GM21825 (cell line): ENCODE measurements around the gene AVPR1B.
"Not testable (repeated sequence)": the region's sequence is repeated elsewhere in the genome, so short reads cannot be mapped to it uniquely, and the experiment has no call there.

Source experiments
- ATAC-seq: cut with Tn5 transposase; IDR thresholded peaks from one replicate; pipeline ENCODE4 v1.9.1; 2021; ENCODE audit warnings: mild to moderate bottlenecking, moderate library complexity; ENCODE audit not compliant: unreplicated experiment

The AVPR1B gene

DNA sequence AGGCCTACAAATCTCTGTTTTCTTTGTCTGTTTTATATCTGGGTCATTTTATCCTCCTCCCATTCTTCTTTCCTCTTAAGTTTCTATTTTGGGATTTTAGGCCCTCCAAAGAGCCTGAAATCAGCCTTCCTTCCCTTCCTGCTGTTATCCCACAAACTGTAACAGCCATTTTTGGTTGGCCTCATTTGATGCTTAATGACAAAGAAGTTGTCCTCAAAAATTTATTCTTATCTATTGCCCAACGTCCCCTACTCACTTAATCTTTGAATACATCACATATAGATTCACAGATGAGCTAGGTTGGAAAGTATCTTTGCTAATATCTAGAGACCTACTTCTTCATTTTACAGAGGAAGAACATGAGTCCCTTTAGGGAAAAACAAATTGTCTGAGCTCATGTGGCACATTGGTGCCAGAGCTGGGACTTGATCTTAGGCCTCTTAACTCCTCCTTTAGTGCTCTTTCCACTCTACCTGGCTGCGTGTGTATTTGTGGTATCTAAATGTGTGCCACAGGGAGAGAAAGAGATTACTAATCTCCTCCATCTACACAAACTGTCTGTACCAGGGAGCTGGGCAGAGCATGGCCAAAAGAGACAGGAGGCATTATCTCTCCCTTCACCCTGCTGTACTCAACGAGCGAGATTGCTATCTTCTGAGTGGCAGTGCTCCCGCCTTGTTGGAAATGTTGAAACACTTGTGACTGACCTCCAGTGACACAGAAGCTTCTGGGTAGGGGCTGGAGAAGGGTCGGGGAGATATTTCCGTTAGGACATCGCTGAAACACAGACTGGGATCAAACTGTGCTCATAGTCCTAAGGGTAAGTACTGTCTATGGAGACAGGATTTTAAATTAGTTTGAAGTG is 34.1 kb downstream of the AVPR1B start:
- no peak for ATAC-seq

DNA sequence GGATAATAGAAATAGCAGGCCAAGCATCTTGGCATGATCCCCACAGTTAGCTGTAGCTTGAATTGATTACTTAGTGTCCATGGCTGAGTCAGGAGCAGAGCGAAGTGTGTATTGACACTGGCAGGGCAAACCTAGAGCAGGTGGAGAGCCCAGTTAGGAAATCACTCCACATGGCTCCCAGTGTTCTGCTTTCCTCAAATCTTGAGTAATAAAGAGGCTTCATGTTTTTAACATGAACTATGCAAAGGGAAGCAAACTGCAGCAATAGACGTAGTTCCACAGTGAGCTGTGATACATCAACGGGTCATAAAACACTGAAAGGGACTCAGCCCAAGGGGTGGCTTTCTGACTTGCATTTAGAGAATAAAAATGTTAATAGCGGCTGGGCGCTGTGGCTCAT is 35.3 kb downstream of the AVPR1B start:
- ATAC-seq, result no peak

DNA sequence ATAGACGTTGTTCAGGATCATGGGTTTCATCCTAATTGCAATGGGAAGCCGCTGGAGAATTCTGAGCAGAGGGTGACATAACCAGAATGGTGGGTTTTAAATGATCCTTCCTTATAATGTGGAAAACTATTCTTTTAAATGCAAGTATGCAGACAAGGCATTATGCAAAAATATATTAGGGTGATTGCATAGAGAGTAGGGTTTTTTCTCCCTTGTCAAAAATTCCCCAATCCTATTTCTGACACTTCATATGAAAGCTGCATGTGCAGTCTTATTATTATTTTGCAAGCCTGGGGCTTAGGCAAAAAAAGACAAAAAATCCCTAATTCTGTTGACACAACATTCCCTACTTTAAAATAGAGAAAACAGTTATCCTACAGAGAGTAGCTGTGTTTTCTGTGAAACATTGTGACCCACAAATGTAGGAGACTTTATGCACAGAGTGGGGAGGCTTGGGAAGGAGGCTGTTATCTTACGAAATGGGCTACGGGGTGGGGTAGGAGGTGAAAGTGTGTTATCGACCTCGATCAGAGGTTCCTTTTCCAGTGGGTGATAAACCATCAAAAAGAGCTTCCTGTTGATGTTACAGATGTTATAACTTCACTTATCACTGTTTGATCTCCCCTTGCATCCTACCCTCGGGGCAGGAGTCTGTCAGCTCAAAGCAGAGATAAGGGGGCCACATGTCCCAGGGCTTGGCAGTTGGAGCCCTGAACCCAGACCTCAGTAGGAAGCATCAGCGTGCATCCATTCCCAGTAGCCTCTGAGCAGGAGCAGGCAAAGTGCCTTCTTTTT is 37.0 kb downstream of the AVPR1B start:
- ATAC-seq, result no peak

DNA sequence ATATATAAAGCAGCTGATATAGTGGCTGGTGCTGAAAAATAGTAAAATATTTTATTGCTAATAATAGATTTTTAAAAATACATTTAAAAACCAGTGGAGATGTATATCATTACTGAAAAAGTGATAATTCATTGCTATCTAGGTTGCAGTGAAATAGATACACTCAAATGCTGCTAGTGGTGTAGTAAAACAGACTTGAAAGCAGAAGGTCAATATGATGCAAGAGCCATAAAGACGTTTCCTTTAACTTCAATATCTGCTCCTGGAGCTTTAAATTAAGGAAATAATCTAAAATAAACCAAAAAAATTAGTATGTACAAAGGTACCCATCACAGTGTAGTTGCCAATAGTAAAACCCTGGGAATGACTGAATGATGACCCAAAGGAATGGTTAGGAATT is 38.1 kb downstream of the AVPR1B start:
- no peak for ATAC-seq

DNA sequence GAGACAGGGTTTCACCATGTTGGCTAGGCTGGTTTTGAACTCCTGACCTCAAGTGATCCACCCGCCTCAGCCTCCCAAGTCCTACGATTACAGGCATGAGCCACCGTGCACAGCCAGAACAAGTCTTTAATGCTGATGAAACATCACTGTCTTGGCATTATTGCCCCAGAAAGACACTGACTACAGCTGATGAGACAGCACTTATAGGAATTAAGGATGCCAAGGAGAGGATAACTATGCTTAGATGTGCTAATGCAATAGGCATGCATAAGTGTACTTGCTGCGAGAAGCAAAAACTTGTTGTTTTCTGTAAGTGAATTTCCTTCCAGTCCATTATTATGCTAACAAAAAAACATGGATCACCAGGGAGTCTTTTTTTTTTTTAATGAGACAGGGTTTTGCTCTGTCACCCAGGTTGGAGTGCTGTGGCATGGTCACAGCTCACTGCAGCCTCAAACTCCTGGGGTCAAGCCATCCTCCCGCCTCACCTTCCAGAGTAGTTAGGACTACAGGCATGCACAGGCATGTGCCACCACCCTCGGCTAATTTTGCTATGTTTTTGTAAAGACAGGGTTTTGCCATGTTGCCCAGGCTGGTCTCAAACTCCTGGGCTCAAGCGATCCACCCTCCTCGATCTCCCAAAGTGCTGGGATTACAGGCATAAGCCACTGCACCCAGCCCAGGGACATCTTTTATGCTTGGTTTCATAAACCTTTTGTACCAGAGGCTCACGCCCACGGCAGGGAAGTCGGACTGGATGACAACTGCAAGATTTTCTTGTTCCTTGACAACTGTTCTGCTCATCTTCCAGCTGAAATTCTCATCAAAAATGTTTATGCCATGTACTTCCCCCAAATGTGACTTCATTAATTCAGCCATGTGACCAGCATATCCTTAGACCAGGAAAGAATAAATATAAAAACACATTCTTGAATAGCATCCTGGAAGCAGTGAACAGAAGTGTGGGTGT is 41.1 kb downstream of the AVPR1B start:
- ATAC-seq, result no peak

DNA sequence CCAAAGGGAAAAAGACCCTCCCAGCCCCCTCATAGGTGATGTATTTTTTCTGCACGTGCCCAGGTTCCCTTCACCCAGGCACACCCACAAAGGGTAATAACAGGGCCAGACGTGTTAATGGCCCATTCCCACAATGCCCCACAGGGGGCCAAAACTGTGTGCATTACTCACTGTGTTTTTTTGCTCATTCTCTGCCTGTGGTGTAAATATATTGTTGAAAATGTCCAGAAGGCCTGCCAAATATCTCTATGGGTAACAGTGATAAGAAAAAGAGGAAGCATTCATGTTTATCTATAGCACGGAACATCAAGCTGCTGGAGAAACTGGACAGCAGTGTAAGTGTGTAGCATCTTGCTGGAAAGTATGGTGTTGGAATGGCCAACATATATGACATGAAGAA is 42.3 kb downstream of the AVPR1B start:
- ATAC-seq, result no peak

DNA sequence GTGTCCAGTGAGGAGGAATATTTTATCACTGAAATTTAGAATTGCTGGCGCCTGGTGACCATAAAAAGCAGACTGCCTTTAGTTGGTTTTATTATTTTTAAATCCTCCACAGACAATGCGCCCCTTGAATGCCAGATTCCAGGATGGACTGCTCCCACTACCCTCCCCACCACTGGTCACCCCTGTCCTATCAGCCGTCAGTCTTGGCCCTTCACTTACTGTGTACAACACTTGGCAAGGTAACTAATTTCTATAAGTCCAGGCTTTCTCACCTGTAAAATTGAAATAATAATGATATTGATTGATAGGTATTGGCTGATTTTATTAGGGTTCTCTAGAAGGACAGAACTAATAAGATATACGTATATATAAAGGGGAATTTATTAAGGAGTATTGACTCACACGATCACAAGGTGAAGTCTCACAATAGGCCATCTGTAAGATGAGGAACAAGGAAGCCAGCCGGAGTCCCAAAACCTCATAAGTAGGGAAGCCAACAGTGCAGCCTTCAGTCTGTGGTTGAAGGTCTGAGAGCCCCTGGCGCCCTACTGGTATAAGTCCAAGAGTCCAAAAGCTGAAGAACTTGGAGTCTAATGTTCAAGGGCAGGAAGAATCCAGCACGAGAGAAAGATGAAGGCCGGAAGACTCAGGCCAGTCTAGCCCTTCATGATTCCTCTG is 46.4 kb downstream of the AVPR1B start:
- no peak for ATAC-seq

DNA sequence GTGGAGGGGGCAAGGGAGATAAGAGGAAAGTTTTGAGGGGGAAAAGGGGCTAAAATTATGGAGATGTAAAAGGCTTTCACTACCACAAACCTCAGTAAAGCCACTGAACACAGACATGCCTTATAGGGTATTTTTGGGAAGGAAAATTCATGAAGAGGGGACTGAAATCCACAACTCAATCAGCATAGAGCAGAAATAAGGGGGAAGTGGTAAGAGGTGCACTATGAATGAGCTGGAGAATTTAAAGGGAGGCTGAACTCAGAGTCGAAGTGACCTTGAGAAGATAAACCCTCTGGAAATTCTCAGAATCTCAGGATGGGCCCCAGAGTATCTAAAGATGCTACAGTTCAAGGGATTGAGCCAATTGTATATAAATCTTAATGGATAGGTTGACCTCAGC is 48.9 kb downstream of the AVPR1B start:
- ATAC-seq, result no peak

DNA sequence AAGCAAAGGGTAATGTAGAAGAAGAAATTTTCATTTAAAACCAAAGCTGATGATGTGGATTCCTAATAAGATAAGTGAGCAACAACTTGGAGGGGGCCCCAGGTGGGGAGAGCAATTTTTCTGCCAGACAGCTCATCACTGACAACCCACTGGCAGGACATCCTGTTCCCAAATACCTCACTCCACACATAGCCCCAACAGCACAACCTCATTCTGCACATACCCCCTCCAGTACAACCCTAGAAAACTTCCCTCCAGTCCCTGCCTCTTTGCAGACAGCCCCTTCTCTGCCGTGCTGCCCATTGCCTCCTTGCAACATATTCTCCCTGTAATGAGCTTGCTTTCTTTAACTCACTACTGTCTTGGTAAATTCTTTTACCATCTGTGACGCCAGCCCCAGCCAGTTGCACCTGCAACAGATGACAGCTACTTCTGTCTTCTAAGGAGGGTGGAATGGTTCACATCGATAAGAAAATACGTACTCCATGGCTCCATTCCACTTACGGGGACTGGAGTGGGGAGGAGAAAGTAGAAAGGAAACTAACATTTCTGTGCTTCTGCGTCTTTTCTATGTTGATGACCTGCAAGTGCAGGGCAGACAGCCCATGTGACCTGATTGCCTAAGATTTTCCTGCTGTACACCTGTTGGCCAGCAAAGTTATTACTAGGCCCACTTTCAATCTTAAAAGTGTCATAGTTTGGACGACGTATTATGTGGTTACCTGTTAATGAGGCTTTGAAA is 49.5 kb downstream of the AVPR1B start:
- peak; percentile 58 for ATAC-seq

DNA sequence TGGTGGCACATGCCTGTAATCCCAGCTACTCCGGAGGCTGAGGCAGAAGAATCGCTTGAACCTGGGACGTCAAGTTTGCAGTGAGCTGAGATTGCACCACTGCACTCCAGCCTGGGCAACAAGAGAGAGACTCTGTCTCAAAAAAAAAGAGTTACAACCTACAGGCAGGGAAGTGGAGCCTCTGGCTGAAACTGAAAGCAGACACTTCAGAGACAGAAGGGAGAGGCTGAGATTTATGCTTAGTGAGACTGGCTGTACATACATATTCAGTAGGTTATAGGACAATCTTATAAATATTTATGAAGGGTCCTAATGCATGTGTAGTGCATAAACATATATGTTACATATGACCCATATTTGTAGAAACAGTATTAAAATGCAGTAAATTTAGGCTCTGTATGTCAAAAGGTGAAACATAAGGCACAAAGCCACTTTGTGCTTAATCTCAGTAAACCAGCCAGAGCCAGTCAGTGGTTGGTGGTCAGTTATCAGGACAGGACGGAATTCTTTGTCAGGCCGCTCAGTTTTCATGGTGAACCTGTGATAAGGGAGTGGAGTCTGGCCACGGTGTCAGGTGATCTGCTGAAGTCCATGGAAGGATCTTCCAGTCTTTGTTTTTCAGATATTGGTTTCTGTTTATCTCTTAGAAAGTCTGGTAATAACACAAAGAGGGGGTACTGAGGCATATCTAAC is 50.6 kb downstream of the AVPR1B start:
- ATAC-seq, result no peak

DNA sequence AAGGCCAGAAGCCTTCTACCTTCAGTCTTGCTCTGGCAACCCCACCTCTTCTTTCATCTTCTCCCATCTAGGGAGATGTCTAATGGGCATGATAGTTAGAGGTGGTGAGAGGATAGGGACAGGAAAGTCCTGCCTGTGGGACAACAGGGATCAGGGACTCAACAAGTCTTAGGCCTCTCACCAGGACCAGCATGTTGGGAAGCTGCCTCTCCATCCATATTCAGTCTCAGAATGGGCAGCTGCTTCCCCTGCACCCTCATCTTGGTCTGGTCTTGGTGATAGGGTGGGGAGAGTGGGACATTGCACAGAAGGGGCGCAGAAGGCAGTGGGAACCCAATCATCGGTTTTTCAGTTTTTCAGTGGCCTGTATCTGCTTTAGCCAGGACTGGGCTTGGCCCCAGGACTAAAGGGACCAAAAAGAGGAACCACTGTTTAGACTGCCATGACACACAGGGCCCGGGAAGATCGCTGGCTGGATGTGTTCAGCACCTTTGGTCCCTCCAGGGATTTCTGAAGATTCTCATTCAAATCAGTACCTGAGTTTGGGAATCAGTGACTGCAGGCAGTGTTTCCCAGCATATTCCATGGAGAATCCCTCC is 51.5 kb downstream of the AVPR1B start:
- ATAC-seq, result no peak

DNA sequence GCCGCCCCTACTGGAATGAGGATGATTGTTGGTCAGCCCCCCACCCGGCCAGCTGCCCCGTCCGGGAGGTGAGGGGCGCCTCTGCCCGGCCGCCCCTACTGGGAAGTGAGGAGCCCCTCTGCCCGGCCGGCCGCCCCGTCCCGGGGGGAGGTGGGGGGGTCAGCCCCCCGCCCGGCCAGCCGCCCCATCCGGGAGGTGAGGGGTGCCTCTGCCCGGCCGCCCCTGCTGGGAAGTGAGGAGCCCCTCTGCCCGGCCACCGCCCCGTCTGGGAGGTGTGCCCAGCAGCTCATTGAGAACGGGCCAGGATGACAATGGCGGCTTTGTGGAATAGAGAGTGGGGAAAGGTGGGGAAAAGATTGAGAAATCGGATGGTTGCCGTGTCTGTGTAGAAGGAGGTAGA is 52.7 kb downstream of the AVPR1B start:
- not testable (repeated sequence) for ATAC-seq

DNA sequence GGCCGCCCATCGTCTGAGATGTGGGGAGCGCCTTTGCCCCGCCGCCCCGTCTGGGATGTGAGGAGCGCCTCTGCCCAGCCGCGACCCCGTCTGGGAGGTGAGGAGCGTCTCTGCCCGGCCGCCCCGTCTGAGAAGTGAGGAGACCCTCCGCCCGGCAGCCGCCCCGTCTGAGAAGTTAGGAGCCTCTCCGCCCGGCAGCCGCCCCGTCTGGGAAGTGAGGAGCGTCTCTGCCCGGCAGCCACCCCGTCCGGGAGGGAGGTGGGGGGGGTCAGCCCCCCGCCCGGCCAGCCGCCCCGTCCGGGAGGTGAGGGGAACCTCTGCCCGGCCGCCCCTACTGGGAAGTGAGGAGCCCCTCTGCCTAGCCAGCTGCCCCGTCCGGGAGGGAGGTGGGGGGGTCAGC is 53.2 kb downstream of the AVPR1B start:
- not testable (repeated sequence) for ATAC-seq

DNA sequence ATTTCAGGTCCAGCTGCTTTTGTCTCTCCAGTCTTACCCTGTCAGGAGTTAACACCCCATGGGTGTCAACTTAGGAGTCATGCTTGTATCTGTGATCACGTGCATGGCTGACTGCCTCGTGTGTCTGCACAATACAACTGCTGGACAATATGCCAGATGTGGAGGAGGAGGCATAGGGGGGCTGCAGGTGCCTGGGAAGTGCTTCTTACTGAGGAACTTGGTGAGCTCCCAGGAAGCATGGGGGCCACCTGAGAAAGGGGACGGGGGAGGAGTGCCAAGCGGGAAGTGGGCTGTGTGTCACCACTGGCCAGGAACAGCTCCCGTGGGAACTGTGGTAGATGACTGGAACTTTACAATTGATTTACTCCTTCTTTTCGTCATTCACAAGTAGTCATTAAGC is 54.7 kb downstream of the AVPR1B start:
- no peak for ATAC-seq

DNA sequence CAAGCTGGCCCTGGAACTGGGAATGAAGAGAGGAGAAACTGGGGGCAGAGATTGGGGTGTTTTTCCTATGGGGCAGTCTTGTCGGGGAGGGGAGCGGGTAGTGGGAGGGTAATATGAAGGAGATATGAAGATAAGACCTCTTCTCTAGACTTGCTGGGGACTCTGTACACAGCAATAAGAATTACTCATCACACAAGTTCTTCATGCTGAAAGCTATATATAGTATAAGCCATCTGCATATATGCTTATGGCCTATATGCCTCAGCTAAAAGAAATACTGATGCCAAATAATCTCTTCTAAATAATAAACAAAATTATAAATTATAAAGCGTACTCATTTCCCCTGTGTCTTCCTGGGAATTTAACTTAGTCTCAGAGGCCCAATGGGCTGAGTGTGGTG is 56.3 kb downstream of the AVPR1B start:
- ATAC-seq, result no peak
